Measurements from ENCODE around the gene IL1R2.

IL1R2 gene

DNA sequence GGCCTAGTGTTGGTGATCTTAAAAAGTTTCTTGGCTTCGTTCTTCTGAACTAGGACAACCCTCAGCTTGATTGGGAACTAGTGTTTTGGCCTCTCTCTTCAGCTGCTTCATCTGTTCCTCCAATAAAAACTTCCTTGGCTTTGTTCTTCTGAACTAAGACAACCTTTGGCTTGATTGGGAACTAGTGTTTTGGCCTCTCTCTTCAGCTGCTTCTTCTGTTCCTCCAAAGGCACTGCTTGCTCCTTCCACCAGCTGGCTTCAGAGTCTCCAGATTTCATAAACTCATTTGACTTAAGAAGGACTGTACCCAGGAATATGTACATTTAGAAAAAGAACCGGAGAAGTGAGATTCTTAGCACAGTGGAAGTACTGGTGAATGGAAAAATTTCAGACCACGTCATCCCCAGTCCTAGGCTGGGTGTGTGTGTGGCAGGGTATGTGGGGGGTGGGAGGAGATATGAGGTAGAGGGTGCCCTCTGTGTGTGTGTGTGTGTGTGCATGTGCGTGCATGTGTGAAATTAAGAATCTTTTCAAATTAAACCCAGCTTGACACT lies 20.4 kb downstream of the IL1R2 start:
- TF ChIP-seq GATA3 (IDR thresholded peaks at IDR 0.05; ENCODE audit: low read depth, low read length): no peak
- TF ChIP-seq GATA2 (IDR thresholded peaks at IDR 0.05; ENCODE audit: low read depth, low read length): no peak

DNA sequence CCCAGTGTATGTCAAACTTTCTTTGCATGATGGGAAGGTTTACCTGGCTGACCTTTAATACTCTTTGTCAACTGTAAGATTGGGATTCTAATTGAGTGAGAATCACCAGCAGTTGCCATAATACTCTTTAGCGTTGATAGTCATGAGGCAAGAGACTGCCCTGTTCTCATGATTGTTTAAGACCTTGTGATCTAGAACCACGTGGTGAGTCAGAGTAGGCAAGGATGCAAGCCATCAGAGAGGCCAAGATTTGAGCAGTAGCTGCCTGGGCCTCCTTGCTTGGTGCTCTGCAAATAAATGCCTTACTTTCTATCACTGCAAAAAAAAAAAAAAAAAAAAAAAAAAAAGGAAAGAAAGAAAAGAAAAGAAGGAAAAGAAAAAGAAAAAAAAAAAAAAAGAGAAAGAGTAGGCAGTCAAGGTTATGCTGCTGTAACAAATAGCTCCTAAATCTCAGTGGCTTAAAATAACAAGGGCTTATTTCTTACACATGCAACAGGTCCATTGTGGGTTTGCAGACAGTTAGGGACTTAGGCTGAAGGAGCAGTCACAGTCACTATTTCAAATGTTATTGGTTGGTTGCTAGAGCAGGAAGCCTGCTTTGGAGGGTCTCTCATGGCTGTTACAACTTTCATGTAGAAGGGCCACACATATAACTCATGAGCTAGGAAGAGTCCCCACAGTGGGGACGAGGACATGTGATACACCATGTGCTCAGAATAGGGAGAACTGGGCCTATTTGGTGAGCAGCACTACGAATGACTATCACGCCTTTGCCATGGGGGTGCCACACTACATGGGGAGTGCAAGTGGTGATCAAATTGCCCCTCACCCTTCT lies 21.7 kb downstream of the IL1R2 start:
- TF ChIP-seq GATA2 (IDR thresholded peaks at IDR 0.05; ENCODE audit: low read depth, low read length) (no peak), GATA3 (IDR thresholded peaks at IDR 0.05; ENCODE audit: low read depth, low read length) (no peak)

DNA sequence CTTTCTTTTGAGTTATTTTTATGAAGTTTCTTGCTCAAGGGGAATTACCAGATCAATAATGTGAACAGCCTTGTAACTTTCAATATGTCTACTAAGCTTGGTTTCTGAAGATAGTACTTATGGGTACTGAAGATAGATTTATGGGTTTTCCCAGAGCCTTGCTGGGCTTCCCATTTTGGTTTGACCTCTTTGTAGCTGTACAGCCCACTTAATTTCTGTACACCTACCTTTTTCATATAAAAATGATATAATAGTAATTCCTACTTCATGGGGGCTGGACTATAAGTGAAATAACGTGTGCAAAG lies 22.2 kb downstream of the IL1R2 start:
- TF ChIP-seq GATA2 (IDR thresholded peaks at IDR 0.05; ENCODE audit: low read depth, low read length) (no peak), GATA3 (IDR thresholded peaks at IDR 0.05; ENCODE audit: low read depth, low read length) (no peak)

DNA sequence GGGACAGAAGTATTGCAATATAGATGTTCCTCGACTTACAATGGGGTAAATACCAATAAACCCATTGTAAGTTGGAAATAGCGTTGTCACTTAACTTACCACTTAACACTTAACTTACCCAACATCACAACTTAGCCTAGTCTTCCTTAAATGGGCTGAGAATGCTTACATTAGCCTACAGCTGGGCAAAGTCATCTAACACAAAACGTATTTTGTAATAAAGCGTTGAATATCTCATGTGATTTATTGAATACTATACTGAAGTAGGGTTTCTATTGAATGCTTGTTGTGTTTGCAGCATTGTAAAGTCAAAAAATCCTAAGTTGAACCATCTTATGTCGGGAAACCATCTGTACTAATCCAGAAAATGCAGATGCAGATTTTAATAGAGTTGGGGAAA lies 23.6 kb downstream of the IL1R2 start:
- TF ChIP-seq GATA2 (IDR thresholded peaks at IDR 0.05; ENCODE audit: low read depth, low read length): no peak
- no peak for TF ChIP-seq GATA3 (IDR thresholded peaks at IDR 0.05; ENCODE audit: low read depth, low read length)

DNA sequence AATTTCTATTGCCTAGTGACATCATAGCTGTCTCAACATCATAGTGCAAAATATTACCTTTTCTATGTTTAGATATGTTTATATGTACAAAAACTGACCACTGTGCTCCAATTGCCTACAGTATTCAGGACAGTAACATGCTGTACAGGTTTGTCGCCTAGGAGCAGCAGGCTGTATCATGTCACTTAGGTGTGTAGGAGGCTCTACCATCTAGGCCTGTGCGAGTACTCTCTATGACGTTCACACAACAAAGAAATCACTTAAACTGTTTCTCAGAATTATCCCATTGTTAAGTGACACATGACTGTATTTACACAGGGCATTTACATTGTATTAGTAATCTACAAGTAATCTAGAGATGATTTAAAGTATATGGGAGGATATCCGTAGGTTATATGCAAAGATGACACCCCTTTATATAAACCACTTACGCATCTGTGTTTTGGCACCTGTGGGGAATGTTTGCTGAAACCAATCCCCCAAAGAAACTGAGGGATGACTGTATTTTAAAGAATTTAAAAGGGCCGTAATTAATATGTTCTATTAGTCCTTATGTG lies 24.7 kb downstream of the IL1R2 start:
- TF ChIP-seq GATA2 (IDR thresholded peaks at IDR 0.05; ENCODE audit: low read depth, low read length): no peak
- TF ChIP-seq GATA3 (IDR thresholded peaks at IDR 0.05; ENCODE audit: low read depth, low read length): no peak

DNA sequence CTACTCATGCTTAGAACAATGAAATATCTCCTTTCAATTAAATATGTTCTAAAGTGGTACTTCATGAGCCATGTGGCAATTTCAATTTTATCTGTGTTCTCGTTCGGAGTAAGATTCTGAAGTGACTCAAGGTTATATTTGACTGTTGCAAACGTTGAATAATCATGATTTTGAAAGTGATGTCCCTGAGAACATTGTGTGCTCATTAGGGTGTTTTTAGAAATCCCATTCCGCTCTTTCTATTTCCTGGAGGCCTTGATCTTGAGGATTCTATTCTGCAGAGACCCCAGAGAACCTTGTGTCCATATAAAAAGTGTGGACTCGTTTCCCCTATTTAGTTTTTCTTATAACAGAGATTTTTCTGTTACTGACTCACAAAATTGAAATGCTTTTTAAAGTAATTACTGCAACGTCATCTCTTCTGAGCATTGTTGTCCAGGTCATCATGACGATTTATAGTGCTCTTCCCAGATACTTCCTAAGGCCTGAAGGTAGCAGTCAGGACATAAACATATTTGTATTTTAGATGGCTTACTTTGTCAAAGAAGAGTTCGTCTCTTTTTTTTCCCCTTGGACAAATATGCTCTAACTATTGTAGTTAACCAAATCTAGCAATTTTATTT lies 27.2 kb downstream of the IL1R2 start:
- no peak for TF ChIP-seq GATA3 (IDR thresholded peaks at IDR 0.05; ENCODE audit: low read depth, low read length)
- TF ChIP-seq GATA2 (IDR thresholded peaks at IDR 0.05; ENCODE audit: low read depth, low read length): no peak

DNA sequence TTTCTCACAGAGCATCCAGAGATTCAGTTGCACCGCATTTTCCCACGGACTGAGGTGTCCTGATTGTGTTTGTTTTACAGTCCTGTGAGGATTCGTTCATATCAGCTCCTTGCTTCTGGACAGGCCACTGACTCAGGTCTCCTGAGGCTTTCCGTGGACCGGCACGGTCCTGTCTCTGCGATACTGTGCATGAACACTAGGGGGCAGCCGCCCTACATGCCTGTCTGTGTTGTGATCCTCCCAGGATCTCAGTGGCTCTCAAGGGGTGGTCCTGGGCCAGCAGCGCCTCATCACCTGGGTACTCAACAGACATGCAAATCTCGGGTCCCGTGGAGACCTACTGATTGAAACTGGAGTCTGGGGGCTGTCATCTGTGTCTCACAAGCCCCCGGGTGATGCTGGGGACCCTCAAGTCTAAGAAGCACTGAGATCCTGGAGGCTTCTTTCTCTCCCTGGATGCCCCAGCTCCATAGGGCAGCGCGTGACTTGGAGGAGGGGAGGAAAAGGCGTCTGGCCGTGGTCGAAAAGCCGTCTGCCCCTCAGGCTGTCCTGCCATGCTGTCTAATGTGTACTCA lies 28.9 kb downstream of the IL1R2 start:
- TF ChIP-seq GATA2 (IDR thresholded peaks at IDR 0.05; ENCODE audit: low read depth, low read length) (no peak), GATA3 (IDR thresholded peaks at IDR 0.05; ENCODE audit: low read depth, low read length) (no peak)

DNA sequence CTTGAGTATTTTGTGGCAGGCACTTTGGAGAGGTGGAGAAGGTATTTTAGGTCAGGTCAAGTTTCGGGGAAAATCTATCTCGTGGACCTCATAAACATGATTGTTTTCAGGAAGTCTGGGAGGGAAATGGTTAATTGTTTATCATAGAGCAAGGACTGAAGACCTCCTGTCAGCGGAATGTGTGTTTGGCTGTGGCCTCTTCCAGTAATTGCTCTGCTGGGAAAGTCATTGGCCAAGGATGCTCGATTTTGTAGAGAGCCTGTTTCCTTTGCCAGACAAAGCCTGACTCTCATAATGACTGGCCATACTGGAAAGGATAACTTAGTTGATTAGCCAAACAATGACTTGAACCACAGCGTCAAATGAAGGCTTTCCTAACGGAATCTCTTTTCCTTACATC lies 30.0 kb downstream of the IL1R2 start:
- no peak for TF ChIP-seq GATA3 (IDR thresholded peaks at IDR 0.05; ENCODE audit: low read depth, low read length)
- no peak for TF ChIP-seq GATA2 (IDR thresholded peaks at IDR 0.05; ENCODE audit: low read depth, low read length)

DNA sequence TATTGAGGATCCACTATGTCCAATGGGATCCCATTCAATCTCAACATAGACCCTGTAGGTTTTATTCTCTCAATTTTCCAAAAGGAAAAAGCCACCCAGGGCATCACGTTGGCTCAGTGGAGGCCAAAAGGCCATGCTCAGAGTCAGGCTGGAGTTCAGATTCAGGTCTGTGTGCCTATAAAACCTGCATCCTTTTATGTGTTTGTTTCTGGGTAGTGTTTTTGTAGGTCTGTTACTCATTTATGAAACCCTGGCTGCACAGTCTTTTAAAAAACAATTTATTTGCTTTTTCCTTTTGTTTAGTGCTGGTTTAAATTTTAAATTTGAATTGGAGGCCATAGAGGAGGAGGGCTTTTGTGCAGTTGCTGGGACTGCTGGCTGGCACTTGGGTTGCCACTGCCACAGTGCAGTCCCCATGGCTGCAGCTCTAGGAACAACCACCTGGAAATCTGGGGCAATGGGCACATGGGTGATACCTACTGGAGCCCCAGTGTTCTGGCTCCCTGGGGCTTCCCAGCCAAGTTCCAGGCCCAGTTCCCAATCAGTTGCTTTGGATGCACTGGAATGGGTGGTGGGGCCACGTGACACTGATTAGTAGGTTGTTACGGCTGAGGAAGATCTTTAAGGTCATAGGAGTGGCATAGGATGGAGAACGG lies 31.3 kb downstream of the IL1R2 start:
- TF ChIP-seq GATA3 (IDR thresholded peaks at IDR 0.05; ENCODE audit: low read depth, low read length): no peak
- no peak for TF ChIP-seq GATA2 (IDR thresholded peaks at IDR 0.05; ENCODE audit: low read depth, low read length)

DNA sequence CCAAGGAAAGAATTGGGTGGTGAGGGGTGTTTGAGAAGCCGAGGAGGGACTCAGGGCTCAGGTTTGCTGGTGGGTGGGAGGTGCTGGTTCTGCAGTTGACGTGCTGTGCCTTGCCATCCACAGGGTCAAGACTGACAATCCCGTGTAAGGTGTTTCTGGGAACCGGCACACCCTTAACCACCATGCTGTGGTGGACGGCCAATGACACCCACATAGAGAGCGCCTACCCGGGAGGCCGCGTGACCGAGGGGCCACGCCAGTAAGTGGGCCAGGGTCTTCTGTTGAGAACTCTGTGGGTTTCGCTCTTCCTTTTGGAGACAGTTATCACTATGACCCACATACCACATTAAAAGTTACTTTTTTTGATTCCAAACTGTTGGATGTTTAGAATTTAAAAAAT lies 32.6 kb downstream of the IL1R2 start:
- no peak for TF ChIP-seq GATA2 (IDR thresholded peaks at IDR 0.05; ENCODE audit: low read depth, low read length)
- TF ChIP-seq GATA3 (IDR thresholded peaks at IDR 0.05; ENCODE audit: low read depth, low read length): no peak

DNA sequence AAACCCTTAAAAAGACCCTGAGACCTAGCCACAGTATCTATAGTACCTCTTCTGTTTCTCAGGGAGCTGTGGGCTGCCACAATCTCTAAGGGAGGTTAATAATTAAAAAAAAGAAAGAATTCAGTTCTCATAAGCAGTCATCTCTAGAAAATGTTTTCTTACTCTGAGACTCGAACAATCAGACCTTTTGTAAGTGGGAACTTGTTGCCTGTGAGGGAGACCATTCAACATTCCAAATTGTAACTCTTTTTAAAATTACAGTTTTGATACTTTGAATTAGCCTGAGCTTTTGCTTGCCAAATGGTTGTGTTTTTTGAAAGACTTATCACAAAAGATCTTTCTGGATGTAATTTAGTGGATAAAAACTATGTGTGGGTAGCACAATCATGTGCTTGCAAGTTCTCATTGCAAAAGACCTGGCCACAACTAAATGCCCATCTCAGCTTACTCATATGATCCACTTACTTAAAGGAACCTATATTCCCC lies 33.3 kb downstream of the IL1R2 start:
- TF ChIP-seq GATA2 (IDR thresholded peaks at IDR 0.05; ENCODE audit: low read depth, low read length) (no peak), GATA3 (IDR thresholded peaks at IDR 0.05; ENCODE audit: low read depth, low read length) (no peak)

DNA sequence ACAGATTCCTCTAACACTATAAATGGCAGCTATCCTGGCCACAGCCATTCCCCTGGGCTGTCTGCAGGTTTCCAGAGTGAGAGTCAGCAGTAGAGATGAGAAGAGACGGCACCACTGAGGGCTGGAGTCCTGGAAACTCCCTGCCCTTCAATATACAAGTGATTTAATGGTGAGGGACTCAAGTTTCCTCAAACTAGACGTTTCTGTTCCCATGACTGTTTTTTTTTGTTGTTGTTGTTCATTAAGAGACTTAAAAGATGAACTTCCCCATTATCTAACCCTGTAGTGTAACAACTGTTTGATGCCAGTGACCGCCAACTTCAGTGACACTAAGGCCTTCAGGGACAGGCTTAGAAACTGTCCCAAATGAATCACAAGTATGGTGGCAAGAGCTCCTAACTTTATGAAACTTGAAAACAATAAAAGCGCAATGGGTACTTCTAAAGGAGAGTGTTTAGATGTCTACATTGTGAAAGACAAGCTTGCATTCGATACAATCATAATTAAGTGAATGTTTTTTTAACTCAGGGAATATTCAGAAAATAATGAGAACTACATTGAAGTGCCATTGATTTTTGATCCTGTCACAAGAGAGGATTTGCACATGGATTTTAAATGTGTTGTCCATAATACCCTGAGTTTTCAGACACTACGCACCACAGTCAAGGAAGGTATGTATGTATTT lies 34.0 kb downstream of the IL1R2 start:
- TF ChIP-seq GATA3 (IDR thresholded peaks at IDR 0.05; ENCODE audit: low read depth, low read length) (no peak), GATA2 (IDR thresholded peaks at IDR 0.05; ENCODE audit: low read depth, low read length) (no peak)

Measured in SH-SY5Y (cell line).